K562 (cell line): ENCODE data around the gene POLA1. TPM values are rescaled to one million over a fixed set of nuclear protein-coding genes. Genes with fewer than 3 reads are reported as not detected.

ENCODE experiments used
- AFF4 ChIP-seq: sonication (generic); formaldehyde crosslinking; IDR thresholded peaks from 2 replicates; pipeline ENCODE4 v1.8.0; 2023; ENCODE audit warnings: mild to moderate bottlenecking, missing genetic modification reagents
- BCLAF1 ChIP-seq, 2 experiments: fragments of 450-650 bp in 1 of 2; IDR thresholded peaks; 2 replicates each; pipeline ENCODE4 v1.6.1; 2011 to 2017; ENCODE audit warnings: low read depth in 2 of 2, antibody characterized with exemption in 1 of 2, borderline replicate concordance in 1 of 2, low read length in 1 of 2, mild to moderate bottlenecking in 1 of 2, mixed read lengths in 1 of 2; ENCODE audit not compliant: control insufficient read depth in 1 of 2
- PHB ChIP-seq: fragments of 250-450 bp; sonication (Bioruptor Pico); IDR thresholded peaks from 2 replicates; pipeline ENCODE4 v1.5.0; 2021
- PTBP1 ChIP-seq: fragments of 200-400 bp; formaldehyde crosslinking; IDR thresholded peaks from 2 replicates; pipeline ENCODE4 v1.6.1; 2017; ENCODE audit warnings: low read depth, low read length
- RAD21 ChIP-seq, 2 experiments: fragments of 250-450 bp in 1 of 2; fragments of 450-650 bp in 1 of 2; sonication (Bioruptor Pico) in 1 of 2; formaldehyde crosslinking in 1 of 2; IDR thresholded peaks in 1 of 2; conservative IDR thresholded peaks in 1 of 2; 2 replicates each; pipeline versions ENCODE4 v1.4.0 to v1.8.0; 2020 to 2022; ENCODE audit warnings: mild to moderate bottlenecking in 2 of 2, moderate library complexity in 1 of 2
- RBM15 ChIP-seq: fragments of 200-400 bp; formaldehyde crosslinking; IDR thresholded peaks from 2 replicates; pipeline ENCODE4 v1.6.1; 2018; ENCODE audit warnings: mild to moderate bottlenecking, low read length, moderate library complexity; ENCODE audit not compliant: insufficient read depth
- SMARCB1 ChIP-seq: IDR thresholded peaks from 2 replicates; pipeline ENCODE4 v1.6.1; 2011; ENCODE audit warnings: improper control_type of control experiment, low read depth; ENCODE audit not compliant: insufficient read length
- SMARCC2 ChIP-seq: fragments of 450-650 bp; IDR thresholded peaks from 2 replicates; pipeline ENCODE4 v1.6.1; 2017; ENCODE audit warnings: antibody characterized with exemption, moderate library complexity, mild to moderate bottlenecking, low read depth
- ZNF140 ChIP-seq: fragments of 250-450 bp; sonication (Bioruptor Pico); IDR thresholded peaks from 2 replicates; pipeline ENCODE4 v1.8.0; 2021; ENCODE audit warnings: moderate library complexity, mild to moderate bottlenecking, inconsistent platforms
- ZNF146 ChIP-seq: IDR thresholded peaks from one replicate; pipeline ENCODE4 v1.6.1; 2018; ENCODE audit warnings: missing compliant biosample characterization; ENCODE audit not compliant: unreplicated experiment
- ZNF174 ChIP-seq: fragments of 250-450 bp; sonication (Bioruptor Pico); IDR thresholded peaks from 2 replicates; pipeline ENCODE4 v1.4.0; 2020; ENCODE audit warnings: mild to moderate bottlenecking
- ZNF316 ChIP-seq: fragments of 450-650 bp; IDR thresholded peaks from 2 replicates; pipeline ENCODE4 v1.6.1; 2016
- polyA plus RNA-seq, 8 experiments: library from polyadenylated mRNA; depleted of rRNA in 4 of 8; stranded (reverse) in 5 of 8; unstranded in 3 of 8; fragments of >200 nt; fragmentation: Nextera tagmentation in 2 of 8; fragmentation: Illumina TruSeq in 1 of 8; extraction: Ambion mirVana in 2 of 8; extraction: Trizol in 1 of 8; gene quantifications; 2 replicates each; pipeline versions ENCODE4 v1.2.1 to v1.2.3, GENCODE V29; 2011 to 2014; ENCODE audit warnings: inconsistent platforms in 1 of 8, missing spikeins in 1 of 8
- total RNA-seq, 7 experiments: library from RNA; depleted of rRNA in 6 of 7; stranded (reverse); fragments of >200 nt in 6 of 7; fragmentation: Illumina TruSeq in 2 of 7; extraction: Trizol in 2 of 7; gene quantifications; 2 replicates each; pipeline versions ENCODE4 v1.2.1 to v1.2.3, GENCODE V29; 2011 to 2021; ENCODE audit warnings: low replicate concordance in 1 of 7
- TF ChIP-seq, protein P1 (sequence below), 2 experiments: IDR thresholded peaks; 2 replicates each; pipeline ENCODE4 v1.6.1; 2012; ENCODE audit warnings: improper control_type of control experiment in 2 of 2, low read depth in 2 of 2, low read length in 2 of 2, borderline replicate concordance in 1 of 2
- TF ChIP-seq, protein P2 (sequence below): fragments of 250-450 bp; sonication (Bioruptor Pico); IDR thresholded peaks from 2 replicates; pipeline ENCODE4 v1.5.0; 2021
- TF ChIP-seq, protein P3 (sequence below): fragments of 250-450 bp; sonication (Bioruptor Pico); IDR thresholded peaks from 2 replicates; pipeline ENCODE4 v1.8.0; 2021; ENCODE audit warnings: moderate library complexity, mild to moderate bottlenecking, inconsistent platforms

Gene POLA1
- total and polyA plus RNA-seq, 9 of the 15 experiments (the other 6 are each of a cell fraction or from before 2014, with no cell fraction given), result 8.6 to 48.4 (median 27.4) TPM

GRCh38 chrX:24862343-24862742 is 168.6 kb downstream of the POLA1 start (continued):
- TF ChIP-seq, protein P1, sequence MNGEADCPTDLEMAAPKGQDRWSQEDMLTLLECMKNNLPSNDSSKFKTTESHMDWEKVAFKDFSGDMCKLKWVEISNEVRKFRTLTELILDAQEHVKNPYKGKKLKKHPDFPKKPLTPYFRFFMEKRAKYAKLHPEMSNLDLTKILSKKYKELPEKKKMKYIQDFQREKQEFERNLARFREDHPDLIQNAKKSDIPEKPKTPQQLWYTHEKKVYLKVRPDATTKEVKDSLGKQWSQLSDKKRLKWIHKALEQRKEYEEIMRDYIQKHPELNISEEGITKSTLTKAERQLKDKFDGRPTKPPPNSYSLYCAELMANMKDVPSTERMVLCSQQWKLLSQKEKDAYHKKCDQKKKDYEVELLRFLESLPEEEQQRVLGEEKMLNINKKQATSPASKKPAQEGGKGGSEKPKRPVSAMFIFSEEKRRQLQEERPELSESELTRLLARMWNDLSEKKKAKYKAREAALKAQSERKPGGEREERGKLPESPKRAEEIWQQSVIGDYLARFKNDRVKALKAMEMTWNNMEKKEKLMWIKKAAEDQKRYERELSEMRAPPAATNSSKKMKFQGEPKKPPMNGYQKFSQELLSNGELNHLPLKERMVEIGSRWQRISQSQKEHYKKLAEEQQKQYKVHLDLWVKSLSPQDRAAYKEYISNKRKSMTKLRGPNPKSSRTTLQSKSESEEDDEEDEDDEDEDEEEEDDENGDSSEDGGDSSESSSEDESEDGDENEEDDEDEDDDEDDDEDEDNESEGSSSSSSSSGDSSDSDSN (IDR thresholded peaks at IDR 0.05; ENCODE audit: borderline replicate concordance in 1 of 2, low read depth in 2 of 2, low read length in 2 of 2), result no peak
- TF ChIP-seq SMARCC2 (peak; percentile 28; the same call in 1 of the 2 replicates), ZNF174 (CRISPR knock-in tag) (no peak), PHB (no peak), BCLAF1 (IDR thresholded peaks at IDR 0.05; ENCODE audit: borderline replicate concordance in 1 of 2, control insufficient read depth in 1 of 2, low read depth in 2 of 2, low read length in 1 of 2) (no peak), ZNF316 (peak; percentile 54; the same call in 1 of the 2 replicates), RBM15 (no peak), RAD21 (CRISPR knock-in tag; conservative IDR thresholded peaks at IDR 0.05 in 1 of 2, IDR thresholded peaks at IDR 0.05 in 1 of 2) (no peak), SMARCB1 (no peak), ZNF146 (CRISPR knock-in tag) (no peak), PTBP1 (no peak), AFF4 (CRISPR knock-in tag) (no peak), ZNF140 (CRISPR knock-in tag) (no peak)
- TF ChIP-seq, protein P2, sequence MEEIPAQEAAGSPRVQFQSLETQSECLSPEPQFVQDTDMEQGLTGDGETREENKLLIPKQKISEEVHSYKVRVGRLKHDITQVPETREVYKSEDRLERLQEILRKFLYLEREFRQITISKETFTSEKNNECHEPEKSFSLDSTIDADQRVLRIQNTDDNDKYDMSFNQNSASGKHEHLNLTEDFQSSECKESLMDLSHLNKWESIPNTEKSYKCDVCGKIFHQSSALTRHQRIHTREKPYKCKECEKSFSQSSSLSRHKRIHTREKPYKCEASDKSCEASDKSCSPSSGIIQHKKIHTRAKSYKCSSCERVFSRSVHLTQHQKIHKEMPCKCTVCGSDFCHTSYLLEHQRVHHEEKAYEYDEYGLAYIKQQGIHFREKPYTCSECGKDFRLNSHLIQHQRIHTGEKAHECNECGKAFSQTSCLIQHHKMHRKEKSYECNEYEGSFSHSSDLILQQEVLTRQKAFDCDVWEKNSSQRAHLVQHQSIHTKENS (CRISPR knock-in tag), result no peak
- TF ChIP-seq, protein P3, sequence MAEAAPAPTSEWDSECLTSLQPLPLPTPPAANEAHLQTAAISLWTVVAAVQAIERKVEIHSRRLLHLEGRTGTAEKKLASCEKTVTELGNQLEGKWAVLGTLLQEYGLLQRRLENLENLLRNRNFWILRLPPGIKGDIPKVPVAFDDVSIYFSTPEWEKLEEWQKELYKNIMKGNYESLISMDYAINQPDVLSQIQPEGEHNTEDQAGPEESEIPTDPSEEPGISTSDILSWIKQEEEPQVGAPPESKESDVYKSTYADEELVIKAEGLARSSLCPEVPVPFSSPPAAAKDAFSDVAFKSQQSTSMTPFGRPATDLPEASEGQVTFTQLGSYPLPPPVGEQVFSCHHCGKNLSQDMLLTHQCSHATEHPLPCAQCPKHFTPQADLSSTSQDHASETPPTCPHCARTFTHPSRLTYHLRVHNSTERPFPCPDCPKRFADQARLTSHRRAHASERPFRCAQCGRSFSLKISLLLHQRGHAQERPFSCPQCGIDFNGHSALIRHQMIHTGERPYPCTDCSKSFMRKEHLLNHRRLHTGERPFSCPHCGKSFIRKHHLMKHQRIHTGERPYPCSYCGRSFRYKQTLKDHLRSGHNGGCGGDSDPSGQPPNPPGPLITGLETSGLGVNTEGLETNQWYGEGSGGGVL, result no peak
